Erythroblast (primary cell): ENCODE measurements around the gene FZD2.

ENCODE experiments used
- GATA1 ChIP-seq: IDR thresholded peaks from 2 replicates; pipeline ENCODE4 v1.6.1; 2011; ENCODE audit warnings: low read depth, mild to moderate bottlenecking, control low read depth, low read length, moderate library complexity
- POLR2A ChIP-seq: IDR thresholded peaks from 2 replicates; pipeline ENCODE4 v1.6.1; 2011; ENCODE audit warnings: mild to moderate bottlenecking, low read length

GRCh38 chr17:44602390-44602789 lies 45.1 kb downstream of the FZD2 start:
- TF ChIP-seq POLR2A (no peak), GATA1 (no peak)
